ENCODE data around the gene GGACT.
A peak's percentile ranks its signal among the peaks of the same experiment; 100 is the strongest.
"Not testable (repeated sequence)": the region's sequence is repeated elsewhere in the genome, so short reads cannot be mapped to it uniquely, and the experiment has no call there.

Gene GGACT

GRCh38 chr13:100588331-100589177 lies at the start of gene GGACT:
Gene GGACT, minus strand, starts transcription at chr13:100588789. Its CDS starts 56,198 bp downstream, at chr13:100532591.
- DNase-seq, result peak; percentile 23

GRCh38 chr13:100637796-100638195 lies 49.2 kb upstream of the GGACT start:
- no peak for DNase-seq

GRCh38 chr13:100637380-100637779 lies 48.8 kb upstream of the GGACT start:
- DNase-seq, result no peak

- DNase-seq, result no peak
Observed at GRCh38 chr13:100636441-100636840, 47.9 kb upstream of the GGACT start.

- DNase-seq, result no peak
Observed at GRCh38 chr13:100636004-100636403, 47.4 kb upstream of the GGACT start.

- no peak for DNase-seq
Observed at GRCh38 chr13:100634696-100635095, 46.1 kb upstream of the GGACT start.

GRCh38 chr13:100633461-100633860 lies 44.9 kb upstream of the GGACT start:
- peak; percentile 15 for DNase-seq

- no peak for DNase-seq
Observed at GRCh38 chr13:100630555-100630954, 42.0 kb upstream of the GGACT start.

- no peak for DNase-seq
Observed at GRCh38 chr13:100627120-100627519, 38.5 kb upstream of the GGACT start.

GRCh38 chr13:100625447-100625846 lies 36.9 kb upstream of the GGACT start:
- DNase-seq, result no peak

- no peak for DNase-seq
Observed at GRCh38 chr13:100620792-100621191, 32.2 kb upstream of the GGACT start.

- DNase-seq, result no peak
Observed at GRCh38 chr13:100619940-100620339, 31.4 kb upstream of the GGACT start.

- DNase-seq, result not testable (repeated sequence)
Observed at GRCh38 chr13:100618897-100619296, 30.3 kb upstream of the GGACT start.

GRCh38 chr13:100613031-100613430 lies 24.4 kb upstream of the GGACT start:
- no peak for DNase-seq

- no peak for DNase-seq
Observed at GRCh38 chr13:100611678-100612492, 23.3 kb upstream of the GGACT start.

GRCh38 chr13:100610391-100611347 lies 22.1 kb upstream of the GGACT start:
- no peak for DNase-seq

GRCh38 chr13:100608906-100609305 lies 20.3 kb upstream of the GGACT start:
- no peak for DNase-seq

GRCh38 chr13:100608489-100608888 lies 19.9 kb upstream of the GGACT start:
- DNase-seq, result no peak

GRCh38 chr13:100604918-100605710 lies 16.5 kb upstream of the GGACT start:
- no peak for DNase-seq

GRCh38 chr13:100602493-100603111 lies 14.0 kb upstream of the GGACT start:
- no peak for DNase-seq

GRCh38 chr13:100601716-100602115 lies 13.1 kb upstream of the GGACT start:
- DNase-seq, result no peak

All from amniotic stem cell (primary cell).